HUES6 (cell line): ENCODE results near the gene LBH.

Source experiments
- H3K27ac ChIP-seq: 2 replicates; pipeline ENCODE4 v1.7.0; 2013; ENCODE audit warnings: low read depth, mild to moderate bottlenecking, low read length, inconsistent platforms
- H3K27me3 ChIP-seq: 2 replicates; pipeline ENCODE4 v1.6.1; 2013; ENCODE audit warnings: low read length; ENCODE audit not compliant: control insufficient read depth, insufficient read depth
- H3K36me3 ChIP-seq: 2 replicates; pipeline ENCODE4 v1.6.1; 2013; ENCODE audit warnings: low read length; ENCODE audit not compliant: control insufficient read depth, insufficient read depth
- H3K4me1 ChIP-seq: 2 replicates; pipeline ENCODE4 v1.6.1; 2013; ENCODE audit warnings: low read length; ENCODE audit not compliant: control insufficient read depth, insufficient read depth
- H3K4me3 ChIP-seq: 2 replicates; pipeline ENCODE4 v1.5.1; 2013; ENCODE audit warnings: low read depth, low read length
- H3K9ac ChIP-seq: one replicate; pipeline ENCODE4 v1.6.1; 2013; ENCODE audit warnings: mild to moderate bottlenecking, low read length
- H3K9me3 ChIP-seq: 2 replicates; pipeline ENCODE4 v1.6.1; 2013; ENCODE audit warnings: low read depth, low read length; ENCODE audit not compliant: control insufficient read depth, insufficient read depth

The LBH gene

DNA sequence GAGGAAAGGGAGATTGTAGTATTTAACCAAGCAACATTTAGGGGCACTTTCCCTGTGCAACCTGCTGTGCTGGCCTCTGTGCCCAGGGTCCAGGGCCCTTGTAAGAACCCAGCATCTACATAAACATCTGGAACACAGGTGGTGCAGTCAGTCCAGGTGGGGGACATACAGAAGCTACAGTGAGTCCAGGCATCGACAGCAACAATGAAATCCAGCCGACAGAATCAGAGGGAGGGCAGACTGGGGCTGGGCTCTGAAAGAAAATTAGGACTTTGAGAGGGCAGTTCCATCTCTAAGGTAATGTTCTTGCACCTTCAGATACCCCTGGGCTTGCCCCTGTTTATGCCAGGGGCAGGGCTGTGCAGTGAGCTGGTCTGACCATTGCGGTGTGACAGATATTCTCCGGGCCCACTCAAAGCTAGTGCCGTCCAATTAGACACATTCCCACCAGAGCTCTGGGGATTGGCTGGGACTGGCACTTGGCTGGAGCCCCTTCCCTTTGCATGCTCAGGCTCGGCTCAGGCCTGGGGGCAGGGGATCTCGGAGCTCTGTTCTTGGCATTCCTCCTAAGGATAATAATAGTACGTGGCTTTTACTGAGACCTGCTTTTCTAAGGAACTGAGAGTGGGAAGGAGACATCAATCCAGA lies 5.4 kb downstream of the LBH start:
- H3K9me3 ChIP-seq, result no peaks in the 10 kb centered on the region
- H3K27me3 ChIP-seq, result peaks cover 9% of the 10 kb centered on the region
- no peak overlapping the region for H3K4me3 ChIP-seq
- peaks cover 27% of the 10 kb centered on the region for H3K4me1 ChIP-seq
- H3K9ac ChIP-seq, result no peak overlapping the region
- H3K27ac ChIP-seq, result no peak overlapping the region
- H3K36me3 ChIP-seq, result peaks cover 14% of the 10 kb centered on the region

GRCh38 chr2:30237239-30237965 lies 6.1 kb downstream of the LBH start:
- Histone ChIP-seq H3K9ac (no peak overlapping the region), H3K36me3 (peaks cover 14% of the 10 kb centered on the region), H3K27me3 (peaks cover 9% of the 10 kb centered on the region), H3K4me3 (no peak overlapping the region), H3K9me3 (no peaks in the 10 kb centered on the region), H3K27ac (no peak overlapping the region), H3K4me1 (peaks cover 27% of the 10 kb centered on the region)

- no peaks in the 10 kb centered on the region for H3K9me3 ChIP-seq
- no peak overlapping the region for H3K27ac ChIP-seq
- no peak overlapping the region for H3K9ac ChIP-seq
- peaks cover 22% of the 10 kb centered on the region for H3K4me1 ChIP-seq
- peaks cover 4% of the 10 kb centered on the region for H3K27me3 ChIP-seq
- no peak overlapping the region for H3K4me3 ChIP-seq
- H3K36me3 ChIP-seq, result peaks cover 17% of the 10 kb centered on the region
These were observed 6.8 kb downstream of the LBH start for GRCh38 chr2:30237966-30238800.

DNA sequence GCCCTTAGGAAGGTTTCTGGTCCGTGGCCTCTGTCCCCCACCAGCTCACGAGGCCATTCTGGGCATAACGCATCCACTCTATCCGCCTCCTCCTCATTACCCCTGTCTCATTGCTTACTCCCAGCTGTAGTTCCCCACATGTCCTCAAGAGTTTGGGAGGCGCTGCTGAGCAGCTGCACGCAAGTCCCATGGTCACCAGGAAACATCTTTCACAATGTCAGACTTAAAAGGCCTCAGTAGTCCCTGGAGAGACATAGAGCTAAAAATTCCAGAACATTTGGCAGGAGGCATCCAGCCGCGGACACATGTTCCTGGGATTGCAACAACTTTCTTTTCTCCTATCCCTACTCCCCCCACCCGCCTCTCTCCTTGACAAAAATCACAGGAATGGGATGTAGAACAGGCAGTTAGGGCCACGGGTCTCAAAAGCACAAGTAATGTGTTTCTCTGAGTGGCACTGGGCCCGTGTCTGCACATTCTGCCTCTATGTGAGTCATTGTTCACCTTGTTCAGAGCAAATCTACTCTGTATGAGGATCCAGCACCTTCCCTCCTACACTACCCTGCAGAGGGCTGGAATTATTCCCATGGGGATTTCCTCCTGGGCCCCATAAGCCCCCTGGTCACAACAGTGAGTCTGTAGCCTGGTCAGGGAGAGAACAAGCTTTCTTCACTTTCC lies 8.1 kb downstream of the LBH start:
- Histone ChIP-seq H3K4me1 (peaks cover 10% of the 10 kb centered on the region), H3K9ac (no peak overlapping the region)

GRCh38 chr2:30239986-30240752 lies 8.8 kb downstream of the LBH start:
- Histone ChIP-seq H3K27ac (no peak overlapping the region), H3K36me3 (peaks cover 16% of the 10 kb centered on the region), H3K4me3 (no peak overlapping the region)

More for the DNA sequence above, 8.1 kb downstream of the LBH start:
- H3K27me3 ChIP-seq, result no peaks in the 10 kb centered on the region
- peaks cover 18% of the 10 kb centered on the region for H3K36me3 ChIP-seq
- H3K27ac ChIP-seq, result no peak overlapping the region
- H3K9me3 ChIP-seq, result no peaks in the 10 kb centered on the region
- H3K4me3 ChIP-seq, result no peak overlapping the region

GRCh38 chr2:30243231-30243630 lies 11.9 kb downstream of the LBH start:
- Histone ChIP-seq H3K9me3 (no peaks in the 10 kb centered on the region), H3K9ac (no peak overlapping the region), H3K4me3 (no peak overlapping the region), H3K27me3 (no peaks in the 10 kb centered on the region), H3K4me1 (peaks cover 7% of the 10 kb centered on the region; the same call in 1 of the 2 replicates), H3K36me3 (peaks cover 17% of the 10 kb centered on the region; the same call in 1 of the 2 replicates), H3K27ac (no peak overlapping the region)

More at GRCh38 chr2:30239986-30240752, 8.8 kb downstream of the LBH start:
- Histone ChIP-seq H3K27me3 (no peaks in the 10 kb centered on the region), H3K4me1 (peaks cover 5% of the 10 kb centered on the region; the same call in 1 of the 2 replicates), H3K9me3 (no peaks in the 10 kb centered on the region), H3K9ac (no peak overlapping the region)

GRCh38 chr2:30245364-30245763 lies 14.0 kb downstream of the LBH start:
- H3K9ac ChIP-seq, result no peak overlapping the region
- H3K27me3 ChIP-seq, result no peaks in the 10 kb centered on the region
- H3K27ac ChIP-seq, result no peak overlapping the region
- peaks cover 3% of the 10 kb centered on the region; the same call in 1 of the 2 replicates for H3K4me1 ChIP-seq
- H3K9me3 ChIP-seq, result no peaks in the 10 kb centered on the region
- peaks cover 10% of the 10 kb centered on the region; the same call in 1 of the 2 replicates for H3K36me3 ChIP-seq
- H3K4me3 ChIP-seq, result no peak overlapping the region

DNA sequence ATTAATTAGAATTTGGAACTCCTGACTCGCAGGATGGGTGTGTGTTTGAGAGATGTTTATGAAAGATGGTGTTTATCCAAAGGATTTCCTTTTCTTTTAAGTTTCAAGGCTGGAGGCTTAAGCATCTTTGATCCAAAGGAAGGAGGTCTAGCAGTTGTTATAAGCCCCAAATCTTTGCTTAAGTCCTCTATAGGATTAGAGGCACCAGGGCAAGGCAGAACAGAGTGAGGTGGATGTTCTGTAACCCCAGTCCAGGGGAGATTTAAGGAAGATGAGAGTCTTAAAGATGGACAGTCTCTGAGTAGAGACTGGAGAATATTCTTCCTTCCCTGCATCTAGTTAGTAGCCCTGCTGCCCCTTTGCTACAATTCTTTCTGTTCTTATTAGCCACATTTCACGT lies 17.5 kb downstream of the LBH start:
- no peaks in the 10 kb centered on the region for H3K27me3 ChIP-seq
- H3K9ac ChIP-seq, result no peak overlapping the region
- no peak overlapping the region for H3K4me3 ChIP-seq
- H3K27ac ChIP-seq, result no peak overlapping the region
- H3K36me3 ChIP-seq, result peaks cover 3% of the 10 kb centered on the region; the same call in 1 of the 2 replicates
- H3K9me3 ChIP-seq, result no peaks in the 10 kb centered on the region
- H3K4me1 ChIP-seq, result peaks cover 9% of the 10 kb centered on the region; the same call in 1 of the 2 replicates

- H3K9me3 ChIP-seq, result no peaks in the 10 kb centered on the region
- H3K27me3 ChIP-seq, result no peaks in the 10 kb centered on the region
- no peak overlapping the region for H3K4me3 ChIP-seq
- H3K9ac ChIP-seq, result no peak overlapping the region
- H3K27ac ChIP-seq, result no peak overlapping the region
- H3K4me1 ChIP-seq, result peaks cover 9% of the 10 kb centered on the region; the same call in 1 of the 2 replicates
- H3K36me3 ChIP-seq, result peaks cover 3% of the 10 kb centered on the region; the same call in 1 of the 2 replicates
These were observed 18.0 kb downstream of the LBH start for GRCh38 chr2:30249354-30249753.

- Histone ChIP-seq H3K27ac (no peak overlapping the region), H3K4me3 (no peak overlapping the region), H3K36me3 (peaks cover 3% of the 10 kb centered on the region; the same call in 1 of the 2 replicates), H3K9me3 (no peaks in the 10 kb centered on the region), H3K27me3 (no peaks in the 10 kb centered on the region), H3K4me1 (peaks cover 7% of the 10 kb centered on the region; the same call in 1 of the 2 replicates), H3K9ac (no peak overlapping the region)
These were observed 19.1 kb downstream of the LBH start for GRCh38 chr2:30250421-30250820.
